ENCODE measurements around the gene SMOC1. TPM values are rescaled to one million over a fixed set of nuclear protein-coding genes. Genes with fewer than 3 reads are reported as not detected.

Gene SMOC1, protein sequence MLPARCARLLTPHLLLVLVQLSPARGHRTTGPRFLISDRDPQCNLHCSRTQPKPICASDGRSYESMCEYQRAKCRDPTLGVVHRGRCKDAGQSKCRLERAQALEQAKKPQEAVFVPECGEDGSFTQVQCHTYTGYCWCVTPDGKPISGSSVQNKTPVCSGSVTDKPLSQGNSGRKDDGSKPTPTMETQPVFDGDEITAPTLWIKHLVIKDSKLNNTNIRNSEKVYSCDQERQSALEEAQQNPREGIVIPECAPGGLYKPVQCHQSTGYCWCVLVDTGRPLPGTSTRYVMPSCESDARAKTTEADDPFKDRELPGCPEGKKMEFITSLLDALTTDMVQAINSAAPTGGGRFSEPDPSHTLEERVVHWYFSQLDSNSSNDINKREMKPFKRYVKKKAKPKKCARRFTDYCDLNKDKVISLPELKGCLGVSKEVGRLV
- total RNA-seq: under 1 TPM in 1 of 3 donors, not detected in 2; 0.30 TPM

DNA sequence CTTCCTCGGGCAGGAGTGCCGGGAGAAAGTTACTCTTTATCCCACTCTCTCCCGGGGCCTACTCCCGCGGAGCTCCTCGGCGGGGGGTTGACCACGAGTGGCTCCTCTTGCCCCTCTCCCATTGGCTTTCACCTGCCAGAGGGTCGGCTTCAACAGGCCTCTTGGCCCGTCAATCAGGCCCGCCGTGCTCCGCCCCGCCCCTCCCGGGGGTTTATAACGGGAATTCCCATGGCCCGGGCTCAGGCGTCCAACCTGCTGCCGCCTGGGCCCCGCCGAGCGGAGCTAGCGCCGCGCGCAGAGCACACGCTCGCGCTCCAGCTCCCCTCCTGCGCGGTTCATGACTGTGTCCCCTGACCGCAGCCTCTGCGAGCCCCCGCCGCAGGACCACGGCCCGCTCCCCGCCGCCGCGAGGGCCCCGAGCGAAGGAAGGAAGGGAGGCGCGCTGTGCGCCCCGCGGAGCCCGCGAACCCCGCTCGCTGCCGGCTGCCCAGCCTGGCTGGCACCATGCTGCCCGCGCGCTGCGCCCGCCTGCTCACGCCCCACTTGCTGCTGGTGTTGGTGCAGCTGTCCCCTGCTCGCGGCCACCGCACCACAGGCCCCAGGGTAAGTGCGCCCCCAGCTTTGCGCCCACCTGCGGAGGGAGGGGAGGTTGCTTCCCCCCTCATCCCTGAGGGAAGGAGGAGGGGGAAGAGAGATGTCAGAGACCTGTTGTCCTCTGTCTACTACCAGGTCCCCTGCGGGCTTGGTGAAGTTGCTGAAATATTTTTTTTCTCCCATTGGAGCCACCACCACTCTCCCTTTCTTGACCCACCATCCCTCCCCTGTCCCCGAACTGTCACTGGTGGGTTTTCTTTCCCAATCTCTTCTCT is at the start of gene SMOC1:
TSS of gene SMOC1 (plus strand) at position 242 of the 869 bp plus-strand sequence. CDS start at position 505, 263 bp downstream.
- ATAC-seq (peak; percentile 71 to 73), DNase-seq (no peak)
- Mint-ChIP-seq H3K9me3 (no peaks in the 10 kb centered on the region), H3K4me1 (ENCODE audit: low read depth) (no peaks in the 10 kb centered on the region), H3K27me3 (ENCODE audit: low read depth) (peaks cover 56% of the 10 kb centered on the region), H3K4me3 (no peak within 1 kb of the TSS), H3K36me3 (ENCODE audit: insufficient read depth) (no peaks in the 10 kb centered on the region)

DNA sequence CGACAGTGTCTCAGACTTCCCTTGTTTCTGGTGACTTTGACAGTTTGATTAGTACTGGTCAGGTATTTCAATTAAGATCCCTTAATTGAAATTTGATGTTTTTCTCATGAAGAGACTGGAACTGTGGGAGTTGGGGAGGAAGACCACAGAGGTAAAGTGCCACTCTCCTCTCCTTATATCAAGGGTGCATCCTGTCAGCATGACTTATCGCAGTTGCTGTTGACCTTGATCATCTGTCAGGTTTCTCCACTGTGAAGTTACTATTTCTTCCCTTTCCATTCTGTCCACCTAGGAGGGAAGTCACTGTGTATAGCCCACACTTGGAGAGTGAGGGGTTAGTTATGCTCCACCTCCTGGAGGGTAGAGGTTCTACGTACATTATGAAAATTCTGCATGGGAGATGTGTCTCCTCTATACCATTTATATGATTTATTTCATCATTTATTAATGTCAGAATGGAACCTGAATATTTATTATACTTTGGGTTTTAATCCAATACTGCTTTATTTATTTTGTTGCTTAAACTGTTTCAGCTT is 40.3 kb upstream of the SMOC1 start:
- H3K36me3 Mint-ChIP-seq (ENCODE audit: insufficient read depth): no peaks in the 10 kb centered on the region
- H3K27me3 Mint-ChIP-seq (ENCODE audit: low read depth): peaks cover 9% of the 10 kb centered on the region
- ATAC-seq (no peak), DNase-seq (no peak)
- H3K4me1 Mint-ChIP-seq (ENCODE audit: low read depth): no peaks in the 10 kb centered on the region
- no peak overlapping the region for H3K4me3 Mint-ChIP-seq
- no peaks in the 10 kb centered on the region for H3K9me3 Mint-ChIP-seq

DNA sequence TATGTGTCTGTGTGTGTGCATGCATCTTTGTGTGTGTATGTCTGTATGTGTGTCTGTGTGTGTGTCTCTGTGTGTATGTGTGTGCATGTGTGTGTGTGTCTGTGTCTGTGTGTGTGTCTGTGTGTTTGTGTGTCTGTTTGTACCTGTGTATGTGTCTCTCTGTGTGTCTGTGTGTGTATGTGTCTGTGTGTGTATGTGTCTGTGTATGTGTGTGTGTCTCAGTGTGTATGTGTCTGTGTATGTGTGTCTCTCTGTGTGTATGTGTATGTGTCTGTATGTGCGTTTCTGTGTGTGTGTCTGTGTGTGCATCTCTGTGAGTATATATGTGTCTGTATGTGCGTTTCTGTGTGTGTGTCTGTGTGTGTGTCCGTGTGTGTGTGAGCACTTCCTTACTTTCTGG is 39.6 kb upstream of the SMOC1 start:
- Mint-ChIP-seq H3K4me3 (no peak overlapping the region), H3K27me3 (ENCODE audit: low read depth) (peaks cover 9% of the 10 kb centered on the region), H3K9me3 (no peaks in the 10 kb centered on the region), H3K4me1 (ENCODE audit: low read depth) (no peaks in the 10 kb centered on the region), H3K36me3 (ENCODE audit: insufficient read depth) (no peaks in the 10 kb centered on the region)
- DNase-seq: no peak
- ATAC-seq: no peak

DNA sequence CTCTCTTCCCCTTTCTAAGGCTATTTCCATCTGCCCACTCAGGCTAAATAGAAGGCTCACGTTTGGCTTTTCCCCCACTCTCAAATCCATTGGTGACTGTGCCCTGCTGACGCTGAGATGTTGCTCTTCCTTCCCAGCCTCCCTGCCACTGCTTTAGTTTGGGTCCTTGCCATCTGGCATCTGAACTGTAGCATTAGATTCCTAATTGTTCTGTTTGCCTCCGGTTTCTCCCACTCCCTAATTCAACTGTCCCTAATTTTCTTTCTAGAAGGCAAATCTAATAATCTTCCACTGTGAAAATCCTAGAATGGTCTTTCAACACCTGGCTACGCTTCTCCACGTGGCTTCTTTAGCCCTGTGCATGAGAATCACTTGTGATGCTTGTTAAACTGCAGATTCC is 37.6 kb upstream of the SMOC1 start:
- DNase-seq (no peak), ATAC-seq (no peak)
- H3K27me3 Mint-ChIP-seq (ENCODE audit: low read depth): peaks cover 7% of the 10 kb centered on the region
- H3K36me3 Mint-ChIP-seq (ENCODE audit: insufficient read depth): no peaks in the 10 kb centered on the region
- H3K4me3 Mint-ChIP-seq: no peak overlapping the region
- no peaks in the 10 kb centered on the region for H3K4me1 Mint-ChIP-seq (ENCODE audit: low read depth)
- no peaks in the 10 kb centered on the region for H3K9me3 Mint-ChIP-seq

DNA sequence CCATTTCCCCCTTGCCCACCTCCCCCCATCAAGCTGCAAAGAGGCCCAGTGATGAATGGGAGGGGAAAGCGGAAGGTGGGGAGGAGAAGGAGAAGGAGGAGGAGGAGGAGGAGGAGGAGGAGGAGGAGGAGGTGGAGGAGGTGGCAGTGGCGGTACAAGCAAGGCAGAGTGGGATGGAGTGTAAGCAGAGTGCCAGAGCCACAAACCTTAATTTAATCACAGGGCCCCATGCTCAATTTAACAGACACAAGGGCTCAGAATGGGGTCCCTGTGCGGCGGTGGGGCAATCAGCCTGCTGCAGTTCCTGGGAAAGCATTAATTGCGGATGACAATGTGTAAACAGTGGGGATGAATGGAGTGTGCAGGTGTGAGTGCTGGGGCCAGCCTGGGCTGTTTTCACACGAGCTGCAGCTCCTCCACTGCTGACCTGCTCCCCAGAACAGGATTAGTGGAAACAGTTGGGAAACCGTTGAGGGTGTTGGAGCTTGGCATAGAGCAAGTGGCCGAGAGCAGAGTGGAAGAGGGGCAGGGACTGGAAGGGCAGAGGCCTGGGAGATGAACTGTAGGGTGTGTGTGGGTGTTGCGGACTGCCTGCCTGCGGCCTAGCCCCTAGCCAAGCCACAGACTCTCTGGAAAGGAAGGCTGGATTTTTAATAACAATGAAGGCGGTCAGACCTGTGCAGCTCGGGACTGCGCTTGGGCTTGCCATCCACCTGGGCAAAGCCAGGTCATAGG is 36.4 kb upstream of the SMOC1 start:
- no peak overlapping the region for H3K4me3 Mint-ChIP-seq
- H3K9me3 Mint-ChIP-seq: no peaks in the 10 kb centered on the region
- H3K36me3 Mint-ChIP-seq (ENCODE audit: insufficient read depth): no peaks in the 10 kb centered on the region
- ATAC-seq (no peak), DNase-seq (no peak)
- no peaks in the 10 kb centered on the region for H3K4me1 Mint-ChIP-seq (ENCODE audit: low read depth)
- peaks cover 4% of the 10 kb centered on the region for H3K27me3 Mint-ChIP-seq (ENCODE audit: low read depth)

DNA sequence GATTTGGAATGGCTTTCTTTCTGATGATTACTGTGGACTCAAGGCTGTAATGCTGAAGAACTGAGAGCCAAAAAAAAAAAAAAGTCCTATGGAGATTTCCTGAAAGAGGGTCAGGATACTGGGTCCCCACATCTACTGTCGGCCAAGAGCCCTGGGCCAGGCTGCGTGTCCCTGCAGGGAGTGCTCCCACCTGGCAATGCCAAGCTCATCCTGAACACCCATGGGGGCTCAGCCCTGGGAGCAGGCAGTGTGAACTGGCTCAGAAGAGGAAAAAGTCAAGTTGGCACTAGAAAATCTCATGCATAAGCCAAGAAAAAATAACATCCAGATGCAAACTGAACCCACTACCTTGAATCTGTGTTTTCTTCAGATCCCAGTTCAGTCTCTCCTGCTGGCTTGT is 35.0 kb upstream of the SMOC1 start:
- no peak for ATAC-seq
- H3K4me1 Mint-ChIP-seq (ENCODE audit: low read depth): no peaks in the 10 kb centered on the region
- DNase-seq: no peak
- no peaks in the 10 kb centered on the region for H3K9me3 Mint-ChIP-seq
- no peak overlapping the region for H3K4me3 Mint-ChIP-seq
- no peaks in the 10 kb centered on the region for H3K36me3 Mint-ChIP-seq (ENCODE audit: insufficient read depth)
- peaks cover 10% of the 10 kb centered on the region for H3K27me3 Mint-ChIP-seq (ENCODE audit: low read depth)

DNA sequence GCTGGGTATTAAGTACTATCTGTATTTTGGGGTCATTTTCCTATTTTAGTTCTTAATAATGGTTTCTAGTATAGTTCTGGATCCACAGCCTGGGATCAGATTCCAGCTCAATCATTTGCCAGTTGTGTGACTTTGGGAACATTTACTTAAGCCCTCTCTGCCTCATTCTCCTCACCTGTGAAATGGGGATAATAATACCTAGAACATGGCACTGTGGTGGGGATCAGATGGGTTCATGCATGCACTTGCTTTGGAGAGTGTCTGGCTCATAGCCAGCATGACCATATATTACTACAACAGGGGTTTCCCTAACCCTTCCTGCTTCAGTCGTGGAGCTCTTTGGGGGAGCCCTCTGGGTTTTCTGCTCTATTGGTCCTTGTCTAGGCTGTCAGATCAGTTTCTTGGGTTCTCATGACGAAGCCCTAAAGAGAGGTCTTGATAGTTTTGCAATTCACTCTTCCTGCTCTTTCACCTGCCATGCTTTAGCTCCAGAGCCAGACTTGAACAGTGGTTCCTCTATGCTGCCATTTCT is 34.1 kb upstream of the SMOC1 start:
- no peaks in the 10 kb centered on the region for H3K4me1 Mint-ChIP-seq (ENCODE audit: low read depth)
- H3K4me3 Mint-ChIP-seq: no peak overlapping the region
- no peaks in the 10 kb centered on the region for H3K9me3 Mint-ChIP-seq
- no peak for ATAC-seq
- DNase-seq: no peak
- peaks cover 12% of the 10 kb centered on the region for H3K27me3 Mint-ChIP-seq (ENCODE audit: low read depth)
- H3K36me3 Mint-ChIP-seq (ENCODE audit: insufficient read depth): no peaks in the 10 kb centered on the region

DNA sequence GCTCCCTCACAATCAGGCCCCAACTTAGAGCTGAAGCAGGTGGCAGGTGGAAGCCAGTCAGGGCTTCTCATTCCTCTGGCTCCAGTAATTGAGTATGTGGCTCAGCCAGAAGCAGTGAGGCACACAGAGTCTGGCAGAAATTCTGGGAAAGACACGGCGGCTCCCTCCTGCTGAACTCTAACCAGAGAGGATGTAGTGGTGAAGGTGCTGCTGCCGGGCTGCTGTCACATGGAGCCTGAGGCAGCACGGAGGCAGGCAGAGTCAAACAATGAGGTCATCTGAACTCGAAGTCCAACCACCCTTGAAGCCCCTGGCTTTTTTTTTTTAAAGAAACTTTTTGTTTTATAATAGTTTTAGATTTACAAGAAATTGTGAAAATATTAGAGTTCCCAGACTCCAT is 33.4 kb upstream of the SMOC1 start:
- Mint-ChIP-seq H3K4me1 (ENCODE audit: low read depth) (no peaks in the 10 kb centered on the region), H3K4me3 (no peak overlapping the region), H3K9me3 (no peaks in the 10 kb centered on the region), H3K27me3 (ENCODE audit: low read depth) (peaks cover 12% of the 10 kb centered on the region), H3K36me3 (ENCODE audit: insufficient read depth) (no peaks in the 10 kb centered on the region)
- no peak for ATAC-seq
- DNase-seq: no peak

DNA sequence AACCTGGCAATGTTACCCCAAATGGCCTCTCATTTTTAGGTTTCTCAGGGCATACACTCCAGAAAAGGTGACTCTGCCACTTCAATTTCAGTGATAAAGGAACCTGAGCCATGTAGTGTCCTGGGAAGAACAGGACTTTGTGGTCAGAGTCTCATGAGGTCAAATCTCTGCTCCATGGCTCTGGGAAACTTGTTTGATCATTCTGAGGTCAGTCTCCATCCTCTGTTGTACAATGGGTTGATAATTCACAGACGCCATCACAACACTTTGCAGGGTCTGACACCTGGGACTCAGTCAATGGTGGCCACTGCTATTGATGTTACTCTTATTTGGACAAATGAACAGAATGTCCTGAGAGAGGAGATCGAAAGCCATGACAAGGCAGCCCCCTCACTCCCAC is 31.1 kb upstream of the SMOC1 start:
- Mint-ChIP-seq H3K4me3 (no peak overlapping the region), H3K36me3 (ENCODE audit: insufficient read depth) (no peaks in the 10 kb centered on the region), H3K9me3 (no peaks in the 10 kb centered on the region), H3K27me3 (ENCODE audit: low read depth) (peaks cover 15% of the 10 kb centered on the region), H3K4me1 (ENCODE audit: low read depth) (no peaks in the 10 kb centered on the region)
- DNase-seq (no peak), ATAC-seq (no peak)

DNA sequence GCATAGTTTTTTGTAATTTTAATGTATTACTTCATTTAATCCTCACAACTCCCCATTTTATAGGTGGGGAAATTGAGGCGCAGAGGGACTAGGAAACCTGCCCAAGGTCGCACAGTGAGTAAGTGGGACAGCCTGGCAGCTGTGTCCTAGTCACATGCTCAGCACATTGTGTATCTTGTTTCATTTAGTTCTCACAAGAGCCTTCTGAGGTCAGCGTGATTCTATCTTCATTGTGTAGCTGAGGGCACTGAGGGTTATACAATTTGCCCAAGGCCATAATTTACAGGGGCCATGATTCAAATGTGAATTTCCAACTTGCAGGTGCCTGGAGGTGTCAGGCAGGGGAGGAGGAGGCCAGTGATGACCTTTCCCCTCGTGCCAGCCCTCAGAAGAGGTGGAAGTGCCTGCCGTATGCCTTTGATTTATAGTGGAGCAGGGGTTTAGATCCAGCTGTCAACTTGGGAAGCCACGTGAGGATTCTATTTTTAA is 30.3 kb upstream of the SMOC1 start:
- no peak for DNase-seq
- Mint-ChIP-seq H3K4me1 (ENCODE audit: low read depth) (no peaks in the 10 kb centered on the region), H3K36me3 (ENCODE audit: insufficient read depth) (no peaks in the 10 kb centered on the region), H3K9me3 (no peaks in the 10 kb centered on the region), H3K4me3 (no peak overlapping the region), H3K27me3 (ENCODE audit: low read depth) (peaks cover 15% of the 10 kb centered on the region)
- no peak for ATAC-seq

DNA sequence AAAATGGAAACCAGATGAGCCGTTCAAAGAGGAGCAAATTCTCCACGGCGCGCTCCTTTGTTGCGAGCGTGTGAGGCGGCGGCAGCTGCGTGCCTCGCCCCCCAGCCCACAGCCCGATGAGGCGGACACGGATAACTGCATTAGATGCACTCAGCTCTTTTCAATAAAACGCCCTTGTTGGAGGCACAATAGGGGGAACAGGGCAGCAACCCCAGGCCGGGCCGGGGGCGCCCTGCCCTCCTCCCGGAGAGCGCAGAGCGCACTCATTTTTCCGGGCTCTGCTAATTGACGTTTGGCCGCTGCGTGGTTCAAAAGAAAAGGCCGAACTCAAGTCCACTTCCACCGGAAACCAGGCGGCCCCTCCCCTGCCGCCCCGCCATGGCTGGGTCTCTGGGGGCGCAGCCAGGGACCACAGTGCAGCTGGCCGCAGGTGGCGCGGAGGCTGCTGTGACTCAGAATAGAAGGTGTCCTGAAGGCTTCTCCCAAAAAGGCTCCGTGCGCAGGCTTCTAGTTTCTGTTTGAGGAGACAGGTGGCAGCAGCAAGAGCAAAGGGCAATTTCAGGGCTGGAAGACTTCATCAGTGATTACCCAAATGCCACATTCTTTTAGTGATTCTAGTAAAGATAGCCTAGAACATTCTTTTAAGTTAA is 29.0 kb upstream of the SMOC1 start:
- Mint-ChIP-seq H3K4me3 (no peak overlapping the region), H3K27me3 (ENCODE audit: low read depth) (peaks cover 15% of the 10 kb centered on the region), H3K36me3 (ENCODE audit: insufficient read depth) (no peaks in the 10 kb centered on the region), H3K4me1 (ENCODE audit: low read depth) (no peaks in the 10 kb centered on the region), H3K9me3 (no peaks in the 10 kb centered on the region)
- no peak for ATAC-seq
- DNase-seq: no peak

DNA sequence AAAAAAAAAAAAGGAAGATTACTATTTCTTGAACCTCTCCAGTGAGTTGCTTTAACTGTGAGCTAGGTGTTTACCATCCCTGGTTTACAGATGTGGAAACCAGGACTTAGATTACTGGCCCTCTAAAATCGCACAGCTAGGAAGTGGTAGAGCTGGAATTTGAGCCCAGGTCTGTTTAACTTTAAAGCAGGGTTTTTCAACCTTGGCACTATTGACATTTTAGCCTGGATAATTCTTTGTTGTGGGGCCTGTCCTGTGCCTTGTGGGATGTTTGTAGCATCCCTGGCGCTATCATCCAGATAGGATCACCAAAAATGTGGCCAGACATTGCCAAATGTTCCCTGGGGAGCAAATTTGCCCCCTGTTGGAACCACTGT is 28.5 kb upstream of the SMOC1 start:
- peaks cover 15% of the 10 kb centered on the region for H3K27me3 Mint-ChIP-seq (ENCODE audit: low read depth)
- no peaks in the 10 kb centered on the region for H3K4me1 Mint-ChIP-seq (ENCODE audit: low read depth)
- H3K36me3 Mint-ChIP-seq (ENCODE audit: insufficient read depth): no peaks in the 10 kb centered on the region
- H3K9me3 Mint-ChIP-seq: no peaks in the 10 kb centered on the region
- H3K4me3 Mint-ChIP-seq: no peak overlapping the region
- DNase-seq (no peak), ATAC-seq (no peak)

DNA sequence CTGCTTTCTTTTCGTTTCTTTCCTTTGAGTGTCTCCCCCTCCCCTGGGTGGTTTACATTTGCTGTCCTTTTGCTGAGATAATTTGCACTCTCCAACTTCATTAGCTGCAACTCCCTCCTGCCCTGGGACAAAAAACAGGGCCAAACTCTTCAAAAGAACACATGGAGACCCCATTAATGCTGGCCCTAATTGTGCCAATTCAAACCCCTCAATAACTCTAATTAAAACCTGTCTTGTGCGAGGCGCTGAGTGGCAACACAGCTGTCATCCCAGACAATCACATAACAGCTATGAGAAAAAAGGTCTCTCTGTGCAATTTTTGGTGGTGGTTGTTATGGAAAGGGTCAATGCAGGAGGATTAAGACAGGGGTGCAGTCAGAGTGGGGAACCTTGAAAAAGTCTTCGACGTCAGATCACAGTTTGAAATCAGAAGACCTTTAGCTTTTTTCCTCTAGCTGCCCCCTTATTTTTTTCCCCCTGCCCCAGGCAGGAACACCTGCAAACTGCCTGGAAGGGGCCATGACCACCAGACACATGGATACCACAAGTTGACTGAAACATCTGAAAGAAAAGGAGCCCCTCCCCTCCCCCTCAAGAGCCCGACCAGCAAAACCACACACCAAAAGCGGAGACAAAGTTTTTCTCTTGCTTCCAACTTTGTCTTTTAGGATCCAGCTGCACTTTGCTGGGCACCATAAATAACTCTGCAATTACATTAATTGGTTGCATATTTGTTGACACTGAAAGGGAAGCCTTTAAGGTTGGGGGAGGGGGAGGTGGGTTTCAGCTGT is 26.5 kb upstream of the SMOC1 start:
- DNase-seq: no peak
- Mint-ChIP-seq H3K27me3 (ENCODE audit: low read depth) (peaks cover 16% of the 10 kb centered on the region), H3K36me3 (ENCODE audit: insufficient read depth) (no peaks in the 10 kb centered on the region)

More for the DNA sequence above, 26.5 kb upstream of the SMOC1 start:
- no peak overlapping the region for H3K4me3 Mint-ChIP-seq
- ATAC-seq: no peak
- no peaks in the 10 kb centered on the region for H3K9me3 Mint-ChIP-seq
- H3K4me1 Mint-ChIP-seq (ENCODE audit: low read depth): no peaks in the 10 kb centered on the region
